Measurements from ENCODE around the gene ATF6. TPM values are rescaled to one million over a fixed set of nuclear protein-coding genes. Genes with fewer than 3 reads are reported as not detected.
A peak's percentile ranks its signal among the peaks of the same experiment; 100 is the strongest.

ATF6 gene
- total RNA-seq, 1 donor from 2014 or later: 21.7 TPM

GRCh38 chr1:161887730-161888287 lies 121.7 kb downstream of the ATF6 start:
- no peak for DNase-seq (ENCODE audit: low spot score)

GRCh38 chr1:161890574-161890973 lies 124.5 kb downstream of the ATF6 start:
- DNase-seq (ENCODE audit: low spot score): no peak

- no peak for DNase-seq (ENCODE audit: low spot score)
These were observed 133.0 kb downstream of the ATF6 start for GRCh38 chr1:161899091-161899490.

- no peak for DNase-seq (ENCODE audit: low spot score)
These were observed 134.0 kb downstream of the ATF6 start for GRCh38 chr1:161900160-161900559.

- no peak for DNase-seq (ENCODE audit: low spot score)
These were observed 136.1 kb downstream of the ATF6 start for GRCh38 chr1:161902182-161902581.

GRCh38 chr1:161905269-161905884 lies 139.3 kb downstream of the ATF6 start:
- DNase-seq (ENCODE audit: low spot score): no peak

- peak; percentile 24 for DNase-seq (ENCODE audit: low spot score)
These were observed 141.1 kb downstream of the ATF6 start for GRCh38 chr1:161907265-161907664.

- no peak for DNase-seq (ENCODE audit: low spot score)
These were observed 142.1 kb downstream of the ATF6 start for GRCh38 chr1:161908264-161908663.

GRCh38 chr1:161910604-161911003 lies 144.5 kb downstream of the ATF6 start:
- no peak for DNase-seq (ENCODE audit: low spot score)

GRCh38 chr1:161913482-161914140 lies 147.5 kb downstream of the ATF6 start:
- DNase-seq (ENCODE audit: low spot score): no peak

GRCh38 chr1:161914595-161914994 lies 148.5 kb downstream of the ATF6 start:
- no peak for DNase-seq (ENCODE audit: low spot score)

GRCh38 chr1:161915051-161915503 lies 149.0 kb downstream of the ATF6 start:
- no peak for DNase-seq (ENCODE audit: low spot score)

GRCh38 chr1:161915978-161916377 lies 149.9 kb downstream of the ATF6 start:
- no peak for DNase-seq (ENCODE audit: low spot score)

GRCh38 chr1:161919229-161919628 lies 153.1 kb downstream of the ATF6 start:
- no peak for DNase-seq (ENCODE audit: low spot score)

GRCh38 chr1:161921491-161921890 lies 155.4 kb downstream of the ATF6 start:
- DNase-seq (ENCODE audit: low spot score): no peak

- DNase-seq (ENCODE audit: low spot score): no peak
These were observed 155.9 kb downstream of the ATF6 start for GRCh38 chr1:161921990-161922389.

- no peak for DNase-seq (ENCODE audit: low spot score)
These were observed 161.9 kb downstream of the ATF6 start for GRCh38 chr1:161928056-161928455.

- no peak for DNase-seq (ENCODE audit: low spot score)
These were observed 163.0 kb downstream of the ATF6 start for GRCh38 chr1:161929137-161929536.

GRCh38 chr1:161930064-161930463 lies 163.9 kb downstream of the ATF6 start:
- no peak for DNase-seq (ENCODE audit: low spot score)

GRCh38 chr1:161932668-161933067 lies 166.5 kb downstream of the ATF6 start:
- no peak for DNase-seq (ENCODE audit: low spot score)

- no peak for DNase-seq (ENCODE audit: low spot score)
These were observed 167.8 kb downstream of the ATF6 start for GRCh38 chr1:161933592-161934588.

- DNase-seq (ENCODE audit: low spot score): no peak
These were observed 169.1 kb downstream of the ATF6 start for GRCh38 chr1:161935264-161935663.

Data from umbilical cord (tissue), 2 donors.